Upper lobe of right lung (tissue), 1 donor: ENCODE data around the gene ANKRD17. TPM values are rescaled to one million over a fixed set of nuclear protein-coding genes. Genes with fewer than 3 reads are reported as not detected.

Experiments used
- ATAC-seq: fragments of 200-7000 bp; cut with Tn5 transposase; one replicate; pipeline ENCODE4 v1.9.1; 2020; ENCODE audit warnings: mild to moderate bottlenecking, moderate library complexity
- DNase-seq: peaks from one replicate; pipeline ENCODE4 v3.0.0-alpha.2; 2020
- H3K27ac ChIP-seq: fragments of 200-600 bp; one replicate; pipeline ENCODE4 v1.8.0; 2022
- H3K27me3 ChIP-seq: fragments of 200-600 bp; one replicate; pipeline ENCODE4 v1.8.0; 2022; ENCODE audit warnings: mild to moderate bottlenecking
- H3K36me3 ChIP-seq: fragments of 200-600 bp; one replicate; pipeline ENCODE4 v1.8.0; 2022
- H3K4me1 ChIP-seq: fragments of 200-600 bp; one replicate; pipeline ENCODE4 v1.8.0; 2022
- H3K4me3 ChIP-seq: fragments of 200-600 bp; one replicate; pipeline ENCODE4 v1.8.0; 2022; ENCODE audit warnings: mild to moderate bottlenecking
- H3K9me3 ChIP-seq: fragments of 200-600 bp; one replicate; pipeline ENCODE4 v1.8.0; 2022
- intact Hi-C: fragments of 100-400 bp; cut with DNase I; formaldehyde crosslinking; loops from one replicate; pipeline ENCODE4 v1.11.0; 2022
- total RNA-seq: library from RNA; stranded (reverse); fragmentation: NEBNext Ultra II Directional; extraction: Animal tissue kit (Norgen Biotek cat#: 25700); gene quantifications from one replicate; pipeline ENCODE4 v1.2.1, GENCODE V29; 2021
- TF ChIP-seq, protein P1 (sequence below): fragments of 200-600 bp; IDR thresholded peaks from one replicate; pipeline ENCODE4 v1.8.0; 2022; ENCODE audit warnings: antibody characterized with exemption
- donor health status: DM: no; HTN: yes; CAD: no; lungs with severe emphysema.

The ANKRD17 gene
- total RNA-seq, 1 donor from 2014 or later, result 61.5 TPM

DNA sequence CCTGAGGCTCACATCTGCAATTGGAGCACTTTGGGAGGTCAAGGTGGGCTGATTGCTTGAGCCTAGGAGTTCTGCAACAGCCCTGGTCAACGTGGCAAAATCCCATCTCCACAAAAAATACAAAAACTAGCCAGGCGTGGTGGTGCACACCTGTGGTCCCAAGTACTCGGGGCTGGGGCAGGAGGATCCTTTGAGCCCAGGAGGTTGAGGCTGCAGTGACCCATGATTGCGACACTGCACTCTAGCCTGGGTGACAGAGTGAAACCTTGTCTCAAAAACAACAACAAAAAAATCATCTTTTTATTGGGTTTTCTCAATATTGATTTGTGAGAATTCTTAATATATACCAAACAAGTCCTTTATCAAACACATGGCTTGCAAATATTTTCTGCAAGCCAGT lies 64.9 kb downstream of the ANKRD17 start:
- H3K9me3 ChIP-seq, result no peaks in the 10 kb centered on the region
- TF ChIP-seq, protein P1, sequence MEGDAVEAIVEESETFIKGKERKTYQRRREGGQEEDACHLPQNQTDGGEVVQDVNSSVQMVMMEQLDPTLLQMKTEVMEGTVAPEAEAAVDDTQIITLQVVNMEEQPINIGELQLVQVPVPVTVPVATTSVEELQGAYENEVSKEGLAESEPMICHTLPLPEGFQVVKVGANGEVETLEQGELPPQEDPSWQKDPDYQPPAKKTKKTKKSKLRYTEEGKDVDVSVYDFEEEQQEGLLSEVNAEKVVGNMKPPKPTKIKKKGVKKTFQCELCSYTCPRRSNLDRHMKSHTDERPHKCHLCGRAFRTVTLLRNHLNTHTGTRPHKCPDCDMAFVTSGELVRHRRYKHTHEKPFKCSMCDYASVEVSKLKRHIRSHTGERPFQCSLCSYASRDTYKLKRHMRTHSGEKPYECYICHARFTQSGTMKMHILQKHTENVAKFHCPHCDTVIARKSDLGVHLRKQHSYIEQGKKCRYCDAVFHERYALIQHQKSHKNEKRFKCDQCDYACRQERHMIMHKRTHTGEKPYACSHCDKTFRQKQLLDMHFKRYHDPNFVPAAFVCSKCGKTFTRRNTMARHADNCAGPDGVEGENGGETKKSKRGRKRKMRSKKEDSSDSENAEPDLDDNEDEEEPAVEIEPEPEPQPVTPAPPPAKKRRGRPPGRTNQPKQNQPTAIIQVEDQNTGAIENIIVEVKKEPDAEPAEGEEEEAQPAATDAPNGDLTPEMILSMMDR, result no peak
- DNase-seq (no peak), ATAC-seq (no peak)
- no peaks in the 10 kb centered on the region for H3K27me3 ChIP-seq
- no peaks in the 10 kb centered on the region for H3K36me3 ChIP-seq
- intact Hi-C loops, result no loop called here
- H3K4me3 ChIP-seq, result no peak overlapping the region
- peaks cover 5% of the 10 kb centered on the region for H3K4me1 ChIP-seq
- no peak overlapping the region for H3K27ac ChIP-seq

DNA sequence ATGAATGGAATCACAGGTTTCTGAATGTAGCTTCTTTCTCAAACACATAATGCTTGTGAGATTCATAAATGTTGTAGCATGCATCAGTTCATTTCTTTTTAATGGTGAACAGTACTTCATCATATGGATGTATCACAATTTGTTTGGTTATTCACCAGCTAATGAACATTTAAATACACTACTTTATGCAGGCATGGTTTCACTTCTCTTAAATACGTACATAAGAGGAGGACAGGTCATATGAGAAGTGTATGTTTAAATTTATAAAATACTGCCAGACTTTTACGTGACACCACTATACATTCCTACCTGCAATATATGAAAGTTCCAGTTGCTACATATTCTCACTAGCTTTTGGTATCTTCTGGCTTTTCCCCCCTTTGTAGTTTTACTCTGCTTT lies 65.4 kb downstream of the ANKRD17 start:
- Histone ChIP-seq H3K27ac (no peak overlapping the region), H3K4me1 (peaks cover 5% of the 10 kb centered on the region), H3K27me3 (no peaks in the 10 kb centered on the region), H3K36me3 (no peaks in the 10 kb centered on the region), H3K9me3 (no peaks in the 10 kb centered on the region), H3K4me3 (no peak overlapping the region)
- TF ChIP-seq, protein P1, result no peak
- DNase-seq (no peak), ATAC-seq (no peak)
- intact Hi-C loops, result no loop called here

DNA sequence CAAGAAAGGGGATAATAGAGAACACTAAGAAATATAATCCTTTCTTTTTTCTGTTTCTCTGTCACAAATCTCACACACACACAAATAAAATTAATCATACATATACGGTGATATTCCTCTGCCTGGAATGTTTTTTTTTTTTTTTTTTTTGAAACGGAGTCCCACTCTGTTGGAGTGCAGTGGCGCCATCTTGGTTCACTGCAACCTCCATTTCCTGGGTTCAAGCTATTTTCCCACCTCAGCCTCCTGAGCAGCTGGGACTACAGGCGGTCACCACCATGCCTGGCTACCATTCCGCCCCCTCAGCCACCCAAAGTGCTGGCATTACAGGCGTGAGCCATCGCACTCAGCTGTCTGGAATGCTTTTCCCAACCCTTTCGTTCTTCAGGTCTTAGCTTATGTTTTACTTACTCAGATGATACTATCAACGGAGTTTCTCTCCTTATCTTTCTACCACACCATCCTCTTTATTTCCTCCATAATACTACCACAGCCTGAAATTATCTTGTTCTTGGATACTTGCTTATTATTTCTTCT lies 69.3 kb downstream of the ANKRD17 start:
- no peaks in the 10 kb centered on the region for H3K9me3 ChIP-seq
- no peaks in the 10 kb centered on the region for H3K36me3 ChIP-seq
- no peaks in the 10 kb centered on the region for H3K4me1 ChIP-seq
- no peaks in the 10 kb centered on the region for H3K27me3 ChIP-seq
- ATAC-seq, result no peak
- no peak overlapping the region for H3K27ac ChIP-seq
- H3K4me3 ChIP-seq, result no peak overlapping the region
- TF ChIP-seq, protein P1, result no peak
- no peak for DNase-seq
- intact Hi-C loops, result no loop called here

DNA sequence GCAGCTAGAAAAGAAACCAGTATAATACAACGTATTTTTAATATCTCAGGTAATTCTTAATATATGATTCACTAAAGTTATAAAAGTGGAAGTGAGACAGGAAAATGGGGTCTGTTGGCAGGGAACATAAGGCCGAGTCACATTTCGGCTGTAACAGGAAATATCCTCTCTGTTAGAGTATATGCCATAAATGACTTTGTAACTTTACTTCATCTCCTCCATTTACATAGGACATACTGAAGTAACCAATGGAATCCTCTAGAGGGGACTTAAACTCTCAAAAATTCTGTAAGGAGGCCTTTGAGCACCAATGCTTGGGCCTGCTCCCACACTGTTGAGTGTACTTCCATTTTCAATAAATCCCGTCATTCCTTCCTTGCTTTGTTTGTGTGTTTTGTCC lies 71.3 kb downstream of the ANKRD17 start:
- intact Hi-C loops, result no loop called here
- no peaks in the 10 kb centered on the region for H3K36me3 ChIP-seq

DNA sequence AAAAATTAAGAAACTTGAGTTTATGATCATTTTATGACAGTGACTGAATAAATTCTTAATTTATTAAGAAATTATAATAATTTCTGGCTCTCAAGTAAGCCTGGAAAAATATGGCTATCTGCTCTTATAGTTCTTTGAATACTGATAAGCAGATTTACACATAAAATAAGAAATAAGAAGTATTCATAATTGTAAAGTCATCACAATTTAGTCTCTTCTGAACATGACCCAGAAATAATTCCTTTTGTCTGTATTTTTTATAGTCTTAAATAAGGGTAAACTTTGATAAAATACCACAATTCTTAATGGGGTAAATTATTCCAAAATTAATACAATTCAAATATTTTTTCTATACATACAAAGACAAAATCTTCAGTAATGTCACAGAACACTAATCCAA lies 72.7 kb downstream of the ANKRD17 start:
- DNase-seq (no peak), ATAC-seq (no peak)
- Histone ChIP-seq H3K27ac (no peak overlapping the region), H3K36me3 (no peaks in the 10 kb centered on the region), H3K9me3 (no peaks in the 10 kb centered on the region), H3K4me3 (no peak overlapping the region), H3K4me1 (no peaks in the 10 kb centered on the region), H3K27me3 (no peaks in the 10 kb centered on the region)
- TF ChIP-seq, protein P1, result no peak
- intact Hi-C loops, result no loop called here

More for the DNA sequence above, 71.3 kb downstream of the ANKRD17 start:
- ATAC-seq (no peak), DNase-seq (no peak)
- TF ChIP-seq, protein P1, result no peak
- H3K4me1 ChIP-seq, result no peaks in the 10 kb centered on the region
- H3K27ac ChIP-seq, result no peak overlapping the region
- no peaks in the 10 kb centered on the region for H3K9me3 ChIP-seq
- H3K27me3 ChIP-seq, result no peaks in the 10 kb centered on the region
- H3K4me3 ChIP-seq, result no peak overlapping the region

DNA sequence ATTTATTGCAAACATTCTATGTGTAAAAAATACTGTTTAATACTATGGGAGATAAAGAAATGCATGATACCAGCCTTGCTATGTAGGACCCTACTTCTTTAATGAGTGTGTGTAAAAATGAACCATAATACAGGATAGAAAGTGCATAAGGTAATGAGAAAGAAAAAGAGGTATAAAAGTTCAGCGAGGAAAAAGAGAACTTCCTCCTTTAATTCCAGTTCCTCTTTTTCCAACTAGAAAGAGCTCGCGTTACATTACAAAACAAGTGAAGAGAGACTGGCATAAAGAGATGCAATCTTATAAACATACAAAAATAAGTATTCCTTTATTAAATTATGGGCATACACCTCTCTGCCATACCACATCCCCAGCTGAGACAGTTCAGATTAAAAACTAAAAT lies 77.4 kb downstream of the ANKRD17 start:
- Histone ChIP-seq H3K4me1 (peaks cover 7% of the 10 kb centered on the region), H3K4me3 (no peak overlapping the region), H3K27me3 (no peaks in the 10 kb centered on the region), H3K9me3 (no peaks in the 10 kb centered on the region), H3K27ac (no peak overlapping the region), H3K36me3 (peaks cover 7% of the 10 kb centered on the region)
- TF ChIP-seq, protein P1, result no peak
- intact Hi-C loops, result no loop called here
- DNase-seq (no peak), ATAC-seq (no peak)
